Measurements from ENCODE around the gene KRT36.

Gene KRT36

GRCh38 chr17:41521574-41522261, 32.0 kb upstream of the KRT36 start:
- peak; percentile 17 for DNase-seq

GRCh38 chr17:41520821-41521521, 31.3 kb upstream of the KRT36 start:
- DNase-seq = peak; percentile 22

DNA sequence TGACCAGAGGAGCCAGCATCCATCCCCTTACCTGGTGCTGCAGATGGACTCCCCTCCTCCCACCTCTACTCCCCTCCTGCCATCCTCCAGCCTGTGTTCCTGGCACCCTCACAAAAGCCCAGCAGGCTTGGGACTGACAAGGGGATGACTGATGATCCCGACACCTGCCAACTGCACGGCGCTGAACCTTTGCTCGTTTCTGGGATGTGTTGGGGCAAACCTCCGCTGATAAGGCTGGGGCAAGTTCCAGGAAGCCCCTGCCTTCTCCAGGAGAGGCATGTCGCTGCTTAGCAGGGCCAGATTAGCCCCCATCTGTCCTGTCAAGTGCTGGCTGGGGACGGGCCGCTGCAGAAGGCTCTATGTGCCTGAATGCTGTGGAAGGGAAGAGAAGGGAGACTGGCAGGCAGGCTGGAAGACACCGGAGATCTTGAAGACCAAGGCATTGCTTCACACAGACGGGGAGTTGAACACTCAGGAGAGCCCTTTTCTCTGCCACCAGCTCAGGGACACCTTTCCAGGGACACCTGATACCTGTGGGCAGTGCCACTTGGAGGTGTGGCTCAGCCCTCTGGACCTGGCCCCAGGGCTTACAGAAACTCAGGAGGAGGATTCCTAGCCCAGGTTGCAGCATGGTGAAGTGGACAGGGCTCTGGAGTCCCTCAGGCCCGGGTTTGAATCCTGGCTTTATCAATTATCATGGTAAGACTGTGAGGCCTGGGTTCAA, 30.0 kb upstream of the KRT36 start:
- DNase-seq = peak; percentile 20

GRCh38 chr17:41518789-41519449, 29.2 kb upstream of the KRT36 start, which contains the start of gene KRT15:
KRT15 (minus strand) TSS chr17:41518890; CDS start chr17:41518827, 63 bp downstream.
- DNase-seq = no peak

DNA sequence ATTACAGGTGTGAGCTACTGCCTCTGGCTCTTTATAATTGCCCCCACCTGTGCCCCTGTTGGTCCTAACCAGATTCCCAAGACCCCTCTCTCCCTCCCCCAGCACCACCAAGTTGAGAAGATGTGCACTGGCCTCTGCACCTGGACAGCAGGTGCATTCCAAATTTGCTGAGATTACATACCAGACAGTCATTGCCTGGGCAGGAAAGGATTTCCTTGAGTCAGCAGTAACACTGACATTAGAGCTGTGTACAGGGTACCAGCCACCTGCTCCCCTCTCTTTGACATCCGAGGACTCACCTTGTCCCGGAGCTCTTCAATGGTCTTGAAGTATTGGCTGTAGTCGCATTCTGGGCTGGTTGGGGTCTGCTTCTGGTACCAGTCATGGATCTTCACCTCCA, 28.3 kb upstream of the KRT36 start:
- no peak for DNase-seq

GRCh38 chr17:41516830-41517283, 27.1 kb upstream of the KRT36 start:
- DNase-seq = no peak

DNA sequence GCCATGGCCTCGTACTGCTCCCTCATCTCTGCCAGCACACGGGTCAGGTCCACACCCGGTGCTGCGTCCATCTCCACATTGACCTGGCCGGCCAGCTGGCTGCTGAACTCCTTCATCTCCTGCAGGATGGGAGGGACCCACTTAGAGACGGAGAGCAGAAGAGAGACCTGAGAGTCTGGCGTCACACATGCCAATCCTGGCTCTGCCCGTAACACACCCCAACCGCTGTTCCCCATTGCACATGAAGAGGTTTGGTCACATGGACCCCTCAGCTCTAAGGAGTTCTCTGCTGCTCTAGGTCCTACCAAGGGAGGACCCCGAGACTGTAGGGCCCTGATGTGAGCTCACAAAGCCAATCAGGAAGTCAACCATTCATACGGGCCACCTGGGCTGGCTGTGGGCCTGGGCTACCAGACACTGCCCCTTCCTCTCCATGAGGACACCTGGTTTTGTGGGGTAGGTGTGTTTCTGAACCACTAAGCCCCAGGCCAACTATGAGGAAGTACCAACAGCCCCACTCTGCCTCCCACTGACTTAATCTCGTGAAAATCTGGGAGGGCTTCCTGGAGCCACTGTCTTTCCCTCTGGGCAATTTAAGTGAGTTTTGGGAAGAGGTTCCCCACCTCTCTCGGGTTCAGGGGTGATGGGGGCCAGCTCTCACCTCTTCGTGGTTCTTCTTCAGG, 26.6 kb upstream of the KRT36 start:
- no peak for DNase-seq

- DNase-seq = no peak
Observed at GRCh38 chr17:41513168-41513547, 23.4 kb upstream of the KRT36 start.

GRCh38 chr17:41512546-41513167, 22.9 kb upstream of the KRT36 start:
- DNase-seq = no peak

- no peak for DNase-seq
Observed at GRCh38 chr17:41511716-41512115, 22.0 kb upstream of the KRT36 start.

DNA sequence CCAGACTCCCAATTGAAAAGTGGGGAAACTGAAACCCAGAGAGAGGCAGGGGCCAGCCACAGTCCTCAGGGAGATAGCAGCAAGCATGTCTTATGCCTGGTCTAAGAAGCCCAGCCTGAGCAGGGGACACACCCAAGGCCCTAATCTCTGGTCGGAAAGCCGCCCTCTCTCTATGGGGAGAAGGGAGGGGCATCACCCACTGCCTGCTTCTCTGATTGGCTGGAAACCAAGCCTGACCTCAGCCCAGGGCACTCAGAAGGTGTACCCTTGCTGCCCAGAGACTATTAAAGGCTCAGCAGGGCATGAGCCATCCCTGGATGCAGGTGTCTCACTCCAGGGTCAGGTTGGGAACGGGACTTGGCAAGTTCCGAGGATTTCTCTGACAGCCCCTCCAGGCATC, 21.4 kb upstream of the KRT36 start:
- no peak for DNase-seq

DNA sequence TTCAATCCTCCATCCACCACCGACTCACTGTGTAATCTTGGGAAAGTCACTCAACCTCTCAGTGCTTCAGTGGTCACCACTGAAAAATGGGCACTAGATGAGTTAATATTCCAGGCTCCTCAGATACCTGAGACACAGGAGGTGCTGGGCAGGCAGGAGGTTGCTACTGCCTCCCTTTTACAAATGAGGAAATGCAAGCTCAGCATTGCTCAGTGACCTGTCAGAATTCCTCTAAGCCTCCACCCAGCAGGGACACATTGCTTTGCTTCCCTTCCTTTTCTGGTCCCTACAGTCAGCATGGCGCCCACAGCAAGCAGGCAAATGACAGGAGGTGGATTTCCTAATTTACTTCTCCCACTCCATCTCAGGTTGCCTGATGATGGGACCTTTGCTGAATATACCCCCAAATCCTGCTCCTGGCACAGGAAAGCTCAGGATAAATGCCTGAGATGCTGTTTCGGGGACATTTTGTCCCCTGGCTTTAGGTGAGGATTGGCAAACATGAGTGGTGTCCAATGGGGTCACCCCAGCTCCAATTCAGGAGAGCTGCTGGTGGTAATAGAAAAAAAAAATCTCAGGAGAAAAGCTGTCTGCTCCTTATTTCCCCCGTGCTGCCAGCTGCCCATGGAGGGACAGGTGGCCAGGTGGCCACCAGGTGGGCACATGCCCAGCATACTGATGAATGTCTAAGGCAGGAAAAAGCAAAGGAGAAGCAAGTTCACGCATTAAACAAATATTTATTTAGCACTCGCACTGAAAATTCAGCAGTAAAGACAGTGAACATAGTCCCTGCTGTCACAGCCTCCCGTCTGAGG, 20.7 kb upstream of the KRT36 start:
- DNase-seq = no peak

GRCh38 chr17:41507315-41507880, 17.7 kb upstream of the KRT36 start:
- DNase-seq = no peak

DNA sequence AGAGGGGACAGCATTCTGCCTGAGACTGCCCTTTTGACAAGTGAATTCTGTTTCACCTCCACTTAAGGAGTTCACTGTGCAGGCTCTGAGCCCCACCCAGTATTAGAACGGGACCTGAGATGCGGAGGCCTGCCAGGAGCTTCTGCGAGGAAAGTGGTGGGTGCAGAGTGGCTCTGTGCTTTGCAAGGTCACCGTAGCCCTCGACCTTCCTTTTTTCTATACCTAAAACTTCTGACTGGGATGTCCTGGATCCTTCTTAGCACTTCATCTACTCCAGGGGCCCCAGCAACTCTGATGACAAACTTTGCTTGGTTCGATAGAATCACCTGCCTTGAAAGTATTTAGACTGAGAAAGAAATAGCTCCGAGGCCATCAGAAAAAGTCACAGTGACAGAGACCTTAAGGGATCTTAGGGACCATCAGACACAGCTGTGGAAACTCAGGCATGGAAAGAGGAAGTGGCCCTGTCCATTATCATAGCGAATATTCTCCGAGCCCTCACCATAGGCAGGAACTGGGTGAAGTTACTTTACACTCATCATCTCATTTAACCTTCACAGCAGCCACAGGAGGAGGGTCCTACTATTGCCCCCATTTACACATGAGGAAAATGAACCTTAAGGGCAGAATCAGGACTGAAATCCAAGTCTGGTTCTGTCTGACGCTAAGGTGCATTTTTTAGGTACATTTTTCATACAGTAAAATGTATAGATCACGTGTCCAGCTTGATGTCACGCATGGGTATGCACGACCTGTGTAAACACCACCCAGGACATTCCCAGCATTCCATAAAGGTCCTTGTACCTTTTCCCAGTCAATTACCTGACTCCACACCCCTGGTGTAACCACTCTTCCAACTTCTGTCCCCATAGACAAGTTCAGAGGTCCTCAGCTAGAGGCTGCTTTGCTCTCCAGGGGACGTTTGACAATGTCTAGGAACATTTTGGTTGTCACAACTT, 16.4 kb upstream of the KRT36 start:
- no peak for DNase-seq

GRCh38 chr17:41505007-41505808, 15.5 kb upstream of the KRT36 start, which contains the start of gene KRT13:
KRT13 (minus strand) TSS chr17:41505612; CDS start chr17:41505550, 62 bp downstream.
- DNase-seq = no peak

DNA sequence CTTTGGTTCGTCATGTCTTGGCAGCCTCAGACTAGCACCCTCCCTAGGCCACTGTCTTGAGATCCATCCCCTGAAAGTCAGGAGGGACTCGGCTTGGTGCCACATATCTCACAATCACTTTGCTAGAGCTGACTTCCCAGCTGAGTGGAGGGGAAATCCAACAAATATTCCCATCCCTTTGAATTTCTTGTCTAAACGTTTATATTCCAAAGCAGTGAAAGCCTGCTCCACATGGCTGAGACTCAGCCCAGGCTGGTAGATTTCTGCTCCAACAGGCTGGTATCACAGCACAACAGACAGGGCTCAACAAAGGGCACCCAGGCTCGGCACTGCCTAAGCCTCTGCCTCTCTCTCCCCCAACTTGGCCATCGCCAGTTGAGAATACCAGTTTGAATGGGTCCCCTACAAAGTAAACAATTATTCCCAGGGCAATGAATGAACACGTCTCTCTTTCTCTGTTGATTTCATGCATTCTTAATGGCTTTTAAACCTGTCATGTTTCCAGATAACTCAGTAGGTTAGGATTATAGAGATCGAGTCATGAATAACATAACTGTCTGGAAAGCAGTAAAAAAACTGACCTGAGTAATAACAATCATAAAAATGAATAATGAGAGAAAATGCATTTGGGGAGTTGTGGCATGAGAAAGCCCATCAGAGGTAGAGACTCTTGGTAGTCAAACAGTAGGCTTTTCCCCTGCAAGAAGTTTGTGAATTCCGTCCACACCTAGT, 14.7 kb upstream of the KRT36 start:
- DNase-seq = no peak

- DNase-seq = no peak
Observed at GRCh38 chr17:41503202-41503601, 13.5 kb upstream of the KRT36 start.

Measured in eye (tissue), 1 donor.